Jurkat, Clone E6-1 (cell line): Measurements from ENCODE around the gene CLEC17A. TPM values are rescaled to one million over a fixed set of nuclear protein-coding genes. Genes with fewer than 3 reads are reported as not detected.
"Not testable (repeated sequence)": the region's sequence is repeated elsewhere in the genome, so short reads cannot be mapped to it uniquely, and the experiment has no call there.

ENCODE experiments used
- DNase-seq: peaks from one replicate; pipeline ENCODE4 v3.0.0-alpha.2; 2011; ENCODE audit warnings: low read depth, low spot score
- H3K4me3 ChIP-seq: 2 replicates; pipeline ENCODE4 v1.5.1; 2011; ENCODE audit warnings: mild to moderate bottlenecking, low read length, control low read depth, moderate library complexity
- polyA plus RNA-seq: library from polyadenylated mRNA; unstranded; fragments of >200 nt; gene quantifications from one replicate; pipeline ENCODE4 v1.2.1, GENCODE V29; 2012; ENCODE audit warnings: missing spikeins; ENCODE audit not compliant: insufficient read length, insufficient read depth

Gene CLEC17A
- not detected for polyA plus RNA-seq

GRCh38 chr19:14582894-14583340, at the start of gene CLEC17A:
TSS of gene CLEC17A (plus strand) at chr19:14583084. CDS start at chr19:14583161, 77 bp downstream.
- DNase-seq, result no peak
- no peak within 1 kb of the TSS for H3K4me3 ChIP-seq

- no peak for DNase-seq
Observed at GRCh38 chr19:14533450-14533849, 49.4 kb upstream of the CLEC17A start.

GRCh38 chr19:14536926-14537692, 45.8 kb upstream of the CLEC17A start:
- peak; percentile 81 for DNase-seq
- H3K4me3 ChIP-seq, result no peak overlapping the region

More at GRCh38 chr19:14533450-14533849, 49.4 kb upstream of the CLEC17A start:
- H3K4me3 ChIP-seq, result no peak overlapping the region

GRCh38 chr19:14540741-14541525, 42.0 kb upstream of the CLEC17A start:
- no peak overlapping the region for H3K4me3 ChIP-seq
- DNase-seq, result no peak

- not testable (repeated sequence) for DNase-seq, H3K4me3 ChIP-seq
Observed at GRCh38 chr19:14541979-14542378, 40.9 kb upstream of the CLEC17A start.

GRCh38 chr19:14542711-14543328, 40.1 kb upstream of the CLEC17A start:
- no peak for DNase-seq
- no peak overlapping the region for H3K4me3 ChIP-seq

GRCh38 chr19:14544047-14544446, 38.8 kb upstream of the CLEC17A start:
- no peak overlapping the region for H3K4me3 ChIP-seq
- no peak for DNase-seq

- no peak for DNase-seq
Observed at GRCh38 chr19:14544977-14545715, 37.7 kb upstream of the CLEC17A start.

GRCh38 chr19:14545716-14546082, 37.2 kb upstream of the CLEC17A start:
- no peak for DNase-seq
- no peak overlapping the region for H3K4me3 ChIP-seq

More at GRCh38 chr19:14544977-14545715, 37.7 kb upstream of the CLEC17A start:
- no peak overlapping the region for H3K4me3 ChIP-seq

GRCh38 chr19:14550201-14550754, 32.6 kb upstream of the CLEC17A start:
- no peak for DNase-seq
- H3K4me3 ChIP-seq, result no peak overlapping the region

- peak; percentile 66 for DNase-seq
- not testable (repeated sequence) for H3K4me3 ChIP-seq
Observed at GRCh38 chr19:14551134-14552005, 31.5 kb upstream of the CLEC17A start.

- H3K4me3 ChIP-seq, DNase-seq: not testable (repeated sequence)
Observed at GRCh38 chr19:14552006-14552360, 30.9 kb upstream of the CLEC17A start.

GRCh38 chr19:14553042-14553938, 29.6 kb upstream of the CLEC17A start:
- H3K4me3 ChIP-seq, result no peak overlapping the region
- DNase-seq, result no peak

- H3K4me3 ChIP-seq, result no peak overlapping the region
- DNase-seq, result no peak
Observed at GRCh38 chr19:14553939-14554243, 29.0 kb upstream of the CLEC17A start.

- no peak for DNase-seq
- no peak overlapping the region for H3K4me3 ChIP-seq
Observed at GRCh38 chr19:14554382-14554812, 28.5 kb upstream of the CLEC17A start.

GRCh38 chr19:14555918-14556661, 26.8 kb upstream of the CLEC17A start:
- no peak overlapping the region for H3K4me3 ChIP-seq
- no peak for DNase-seq
